ENCODE results near the gene B3GALT5. TPM values are rescaled to one million over a fixed set of nuclear protein-coding genes. Genes with fewer than 3 reads are reported as not detected.
"Not testable (repeated sequence)": the region's sequence is repeated elsewhere in the genome, so short reads cannot be mapped to it uniquely, and the experiment has no call there.

B3GALT5 gene
- polyA plus RNA-seq, 3 donors: 1.2 to 1.5 (median 1.4) TPM

GRCh38 chr21:39675993-39676661, 63.4 kb downstream of the B3GALT5 start:
- DNase-seq (ENCODE audit: extremely low read depth in 1 of 11, low read depth in 9 of 11, low spot score in 4 of 11): peak in 6 of 11 donors; percentile 13 to 56 (median 48)

GRCh38 chr21:39680216-39680615, 67.5 kb downstream of the B3GALT5 start:
- no peak for DNase-seq (ENCODE audit: extremely low read depth in 1 of 11, low read depth in 9 of 11, low spot score in 4 of 11)

- DNase-seq (ENCODE audit: extremely low read depth in 1 of 11, low read depth in 9 of 11, low spot score in 4 of 11): no peak
These were observed 68.5 kb downstream of the B3GALT5 start for GRCh38 chr21:39681257-39681656.

- no peak for DNase-seq (ENCODE audit: extremely low read depth in 1 of 11, low read depth in 9 of 11, low spot score in 4 of 11)
These were observed 69.1 kb downstream of the B3GALT5 start for GRCh38 chr21:39681845-39682244.

GRCh38 chr21:39685236-39685635, 72.5 kb downstream of the B3GALT5 start:
- no peak for DNase-seq (ENCODE audit: extremely low read depth in 1 of 11, low read depth in 9 of 11, low spot score in 4 of 11)

GRCh38 chr21:39685991-39686390, 73.3 kb downstream of the B3GALT5 start:
- DNase-seq (ENCODE audit: extremely low read depth in 1 of 11, low read depth in 9 of 11, low spot score in 4 of 11): no peak

GRCh38 chr21:39686646-39687468, 74.1 kb downstream of the B3GALT5 start:
- no peak for DNase-seq (ENCODE audit: extremely low read depth in 1 of 11, low read depth in 9 of 11, low spot score in 4 of 11)

GRCh38 chr21:39688010-39688409, 75.3 kb downstream of the B3GALT5 start:
- no peak for DNase-seq (ENCODE audit: extremely low read depth in 1 of 11, low read depth in 9 of 11, low spot score in 4 of 11)

GRCh38 chr21:39689860-39690259, 77.1 kb downstream of the B3GALT5 start:
- not testable (repeated sequence) for DNase-seq (ENCODE audit: extremely low read depth in 1 of 11, low read depth in 9 of 11, low spot score in 4 of 11)

- no peak for DNase-seq (ENCODE audit: extremely low read depth in 1 of 11, low read depth in 9 of 11, low spot score in 4 of 11)
These were observed 77.7 kb downstream of the B3GALT5 start for GRCh38 chr21:39690454-39690853.

GRCh38 chr21:39694750-39695149, 82.0 kb downstream of the B3GALT5 start:
- DNase-seq (ENCODE audit: extremely low read depth in 1 of 11, low read depth in 9 of 11, low spot score in 4 of 11): no peak

- no peak for DNase-seq (ENCODE audit: extremely low read depth in 1 of 11, low read depth in 9 of 11, low spot score in 4 of 11)
These were observed 83.5 kb downstream of the B3GALT5 start for GRCh38 chr21:39696196-39696595.

GRCh38 chr21:39696618-39697017, 83.9 kb downstream of the B3GALT5 start:
- DNase-seq (ENCODE audit: extremely low read depth in 1 of 11, low read depth in 9 of 11, low spot score in 4 of 11): no peak

- no peak for DNase-seq (ENCODE audit: extremely low read depth in 1 of 11, low read depth in 9 of 11, low spot score in 4 of 11)
These were observed 87.6 kb downstream of the B3GALT5 start for GRCh38 chr21:39700318-39700717.

GRCh38 chr21:39703578-39703977, 90.8 kb downstream of the B3GALT5 start:
- DNase-seq (ENCODE audit: extremely low read depth in 1 of 11, low read depth in 9 of 11, low spot score in 4 of 11): no peak

GRCh38 chr21:39705849-39706248, 93.1 kb downstream of the B3GALT5 start:
- no peak for DNase-seq (ENCODE audit: extremely low read depth in 1 of 11, low read depth in 9 of 11, low spot score in 4 of 11)

- DNase-seq (ENCODE audit: extremely low read depth in 1 of 11, low read depth in 9 of 11, low spot score in 4 of 11): no peak
These were observed 94.6 kb downstream of the B3GALT5 start for GRCh38 chr21:39707316-39707715.

- no peak for DNase-seq (ENCODE audit: extremely low read depth in 1 of 11, low read depth in 9 of 11, low spot score in 4 of 11)
These were observed 98.1 kb downstream of the B3GALT5 start for GRCh38 chr21:39710866-39711265.

GRCh38 chr21:39712273-39712672, 99.5 kb downstream of the B3GALT5 start:
- no peak for DNase-seq (ENCODE audit: extremely low read depth in 1 of 11, low read depth in 9 of 11, low spot score in 4 of 11)

- no peak for DNase-seq (ENCODE audit: extremely low read depth in 1 of 11, low read depth in 9 of 11, low spot score in 4 of 11)
These were observed 100.2 kb downstream of the B3GALT5 start for GRCh38 chr21:39712976-39713375.

- DNase-seq (ENCODE audit: extremely low read depth in 1 of 11, low read depth in 9 of 11, low spot score in 4 of 11): no peak
These were observed 101.2 kb downstream of the B3GALT5 start for GRCh38 chr21:39713905-39714304.

Measured in renal cortex interstitium (tissue), 11 donors.